AG09319 (cell line): ENCODE data around the gene MARK4.

Experiments
- DNase-seq: peaks from one replicate; pipeline ENCODE4 v3.0.0-alpha.2; 2010; ENCODE audit warnings: low read depth; ENCODE audit errors: extremely low read depth
- CTCF ChIP-seq: IDR thresholded peaks from 2 replicates; pipeline ENCODE4 v1.5.1; 2011; ENCODE audit warnings: low read depth, mild to moderate bottlenecking, inconsistent platforms, low read length, moderate library complexity

MARK4 gene

GRCh38 chr19:45349430-45349941 is 98.4 kb downstream of the MARK4 start:
- TF ChIP-seq CTCF, result no peak
- no peak for DNase-seq

- TF ChIP-seq CTCF, result no peak
- DNase-seq, result no peak
Measured at GRCh38 chr19:45350477-45351058, 99.5 kb downstream of the MARK4 start.

GRCh38 chr19:45351401-45351952 is 100.4 kb downstream of the MARK4 start:
- TF ChIP-seq CTCF, result no peak
- DNase-seq, result no peak

GRCh38 chr19:45352062-45352461 is 101.0 kb downstream of the MARK4 start:
- TF ChIP-seq CTCF, result no peak
- DNase-seq, result no peak

- no peak for TF ChIP-seq CTCF
- no peak for DNase-seq
Measured at GRCh38 chr19:45352471-45352870, 101.4 kb downstream of the MARK4 start.

- DNase-seq, result no peak
- TF ChIP-seq CTCF, result no peak
Measured at GRCh38 chr19:45352914-45353796, 102.1 kb downstream of the MARK4 start.
